A549 (cell line): ENCODE data around the gene CHIT1.

Experiments
- CHD2 ChIP-seq: fragments of 150-350 bp; IDR thresholded peaks from 2 replicates; pipeline ENCODE4 v1.6.1; 2014; ENCODE audit warnings: low read length; ENCODE audit not compliant: partially characterized antibody
- GATA3 ChIP-seq: IDR thresholded peaks from 2 replicates; pipeline ENCODE4 v1.6.1; 2012; ENCODE audit warnings: borderline replicate concordance
- JUNB ChIP-seq: fragments of >200 bp; sonication (Bioruptor Twin); formaldehyde crosslinking; IDR thresholded peaks from 2 replicates; pipeline ENCODE4 v1.6.1; 2016
- KDM5A ChIP-seq: fragments of 200-600 bp; sonication (generic); IDR thresholded peaks from 2 replicates; pipeline ENCODE4 v1.6.1; 2016; ENCODE audit warnings: antibody characterized with exemption, mild to moderate bottlenecking
- MYC ChIP-seq: IDR thresholded peaks from 2 replicates; pipeline ENCODE4 v1.6.1; 2012; ENCODE audit warnings: mild to moderate bottlenecking, inconsistent platforms, low read length, improper control_type of control experiment, borderline replicate concordance
- NR3C1 ChIP-seq: fragments of >200 bp; sonication (Bioruptor Twin); formaldehyde crosslinking; IDR thresholded peaks from 3 replicates; pipeline ENCODE4 v1.6.1; 2017
- POLR2A ChIP-seq: IDR thresholded peaks from 2 replicates; pipeline ENCODE4 v1.6.1; 2012; ENCODE audit warnings: mild to moderate bottlenecking, low read length
- POLR2AphosphoS2 ChIP-seq: conservative IDR thresholded peaks from 2 replicates; pipeline ENCODE4 v1.6.1; 2012; ENCODE audit warnings: low read length, improper control_type of control experiment, inconsistent platforms
- TF ChIP-seq, protein P1 (sequence below): fragments of 200-600 bp; sonication (generic); IDR thresholded peaks from 2 replicates; pipeline ENCODE4 v1.6.1; 2016; ENCODE audit warnings: antibody characterized with exemption, mild to moderate bottlenecking, moderate library complexity
- TF ChIP-seq, protein P2 (sequence below): fragments of >200 bp; sonication (Bioruptor Twin); formaldehyde crosslinking; IDR thresholded peaks from 3 replicates; pipeline ENCODE4 v1.5.1; 2016
- TF ChIP-seq, protein P3 (sequence below): fragments of 450-650 bp; IDR thresholded peaks from 2 replicates; pipeline ENCODE4 v1.6.1; 2014; ENCODE audit warnings: antibody characterized with exemption

DNA sequence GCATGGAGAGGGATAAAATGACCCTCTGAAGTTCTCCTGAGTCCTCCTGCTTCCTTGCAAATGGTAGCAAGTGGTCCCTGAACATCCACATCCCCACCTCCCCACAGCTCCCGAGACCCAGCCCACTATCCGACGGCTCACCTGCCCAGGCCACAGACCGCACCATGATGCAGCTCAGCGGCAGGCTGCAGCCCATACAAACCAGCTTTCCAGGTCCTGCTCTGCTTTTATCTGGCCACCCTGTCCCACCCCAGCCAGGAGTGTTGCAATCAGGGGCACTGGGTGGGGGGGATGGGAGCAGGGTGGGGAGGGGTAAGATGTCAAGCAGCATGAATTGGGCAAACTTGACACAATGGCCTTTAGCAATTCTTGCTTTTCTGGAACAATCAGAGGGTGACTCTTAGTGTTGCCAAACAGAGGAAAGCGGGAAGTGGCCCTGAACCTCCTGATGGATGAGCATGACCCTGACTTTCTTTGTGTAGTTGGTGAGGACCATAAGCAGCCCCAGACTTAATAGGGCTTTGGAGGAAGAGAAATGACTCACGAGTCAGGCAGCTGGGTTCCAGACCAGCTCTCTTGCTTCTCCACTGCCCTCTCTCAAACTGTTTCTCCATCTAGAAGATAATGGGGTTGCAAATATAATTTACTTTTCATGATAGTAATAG, at the start of gene CHIT1:
- no peak for TF ChIP-seq POLR2AphosphoS2
- TF ChIP-seq, protein P1, sequence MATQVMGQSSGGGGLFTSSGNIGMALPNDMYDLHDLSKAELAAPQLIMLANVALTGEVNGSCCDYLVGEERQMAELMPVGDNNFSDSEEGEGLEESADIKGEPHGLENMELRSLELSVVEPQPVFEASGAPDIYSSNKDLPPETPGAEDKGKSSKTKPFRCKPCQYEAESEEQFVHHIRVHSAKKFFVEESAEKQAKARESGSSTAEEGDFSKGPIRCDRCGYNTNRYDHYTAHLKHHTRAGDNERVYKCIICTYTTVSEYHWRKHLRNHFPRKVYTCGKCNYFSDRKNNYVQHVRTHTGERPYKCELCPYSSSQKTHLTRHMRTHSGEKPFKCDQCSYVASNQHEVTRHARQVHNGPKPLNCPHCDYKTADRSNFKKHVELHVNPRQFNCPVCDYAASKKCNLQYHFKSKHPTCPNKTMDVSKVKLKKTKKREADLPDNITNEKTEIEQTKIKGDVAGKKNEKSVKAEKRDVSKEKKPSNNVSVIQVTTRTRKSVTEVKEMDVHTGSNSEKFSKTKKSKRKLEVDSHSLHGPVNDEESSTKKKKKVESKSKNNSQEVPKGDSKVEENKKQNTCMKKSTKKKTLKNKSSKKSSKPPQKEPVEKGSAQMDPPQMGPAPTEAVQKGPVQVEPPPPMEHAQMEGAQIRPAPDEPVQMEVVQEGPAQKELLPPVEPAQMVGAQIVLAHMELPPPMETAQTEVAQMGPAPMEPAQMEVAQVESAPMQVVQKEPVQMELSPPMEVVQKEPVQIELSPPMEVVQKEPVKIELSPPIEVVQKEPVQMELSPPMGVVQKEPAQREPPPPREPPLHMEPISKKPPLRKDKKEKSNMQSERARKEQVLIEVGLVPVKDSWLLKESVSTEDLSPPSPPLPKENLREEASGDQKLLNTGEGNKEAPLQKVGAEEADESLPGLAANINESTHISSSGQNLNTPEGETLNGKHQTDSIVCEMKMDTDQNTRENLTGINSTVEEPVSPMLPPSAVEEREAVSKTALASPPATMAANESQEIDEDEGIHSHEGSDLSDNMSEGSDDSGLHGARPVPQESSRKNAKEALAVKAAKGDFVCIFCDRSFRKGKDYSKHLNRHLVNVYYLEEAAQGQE, result no peak
- TF ChIP-seq POLR2A, result no peak
- no peak for TF ChIP-seq MYC
- TF ChIP-seq, protein P2, sequence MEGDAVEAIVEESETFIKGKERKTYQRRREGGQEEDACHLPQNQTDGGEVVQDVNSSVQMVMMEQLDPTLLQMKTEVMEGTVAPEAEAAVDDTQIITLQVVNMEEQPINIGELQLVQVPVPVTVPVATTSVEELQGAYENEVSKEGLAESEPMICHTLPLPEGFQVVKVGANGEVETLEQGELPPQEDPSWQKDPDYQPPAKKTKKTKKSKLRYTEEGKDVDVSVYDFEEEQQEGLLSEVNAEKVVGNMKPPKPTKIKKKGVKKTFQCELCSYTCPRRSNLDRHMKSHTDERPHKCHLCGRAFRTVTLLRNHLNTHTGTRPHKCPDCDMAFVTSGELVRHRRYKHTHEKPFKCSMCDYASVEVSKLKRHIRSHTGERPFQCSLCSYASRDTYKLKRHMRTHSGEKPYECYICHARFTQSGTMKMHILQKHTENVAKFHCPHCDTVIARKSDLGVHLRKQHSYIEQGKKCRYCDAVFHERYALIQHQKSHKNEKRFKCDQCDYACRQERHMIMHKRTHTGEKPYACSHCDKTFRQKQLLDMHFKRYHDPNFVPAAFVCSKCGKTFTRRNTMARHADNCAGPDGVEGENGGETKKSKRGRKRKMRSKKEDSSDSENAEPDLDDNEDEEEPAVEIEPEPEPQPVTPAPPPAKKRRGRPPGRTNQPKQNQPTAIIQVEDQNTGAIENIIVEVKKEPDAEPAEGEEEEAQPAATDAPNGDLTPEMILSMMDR, result no peak
- no peak for TF ChIP-seq CHD2
- TF ChIP-seq KDM5A, result no peak
- no peak for TF ChIP-seq NR3C1
- TF ChIP-seq GATA3, result no peak
- TF ChIP-seq JUNB, result no peak
- TF ChIP-seq, protein P3, sequence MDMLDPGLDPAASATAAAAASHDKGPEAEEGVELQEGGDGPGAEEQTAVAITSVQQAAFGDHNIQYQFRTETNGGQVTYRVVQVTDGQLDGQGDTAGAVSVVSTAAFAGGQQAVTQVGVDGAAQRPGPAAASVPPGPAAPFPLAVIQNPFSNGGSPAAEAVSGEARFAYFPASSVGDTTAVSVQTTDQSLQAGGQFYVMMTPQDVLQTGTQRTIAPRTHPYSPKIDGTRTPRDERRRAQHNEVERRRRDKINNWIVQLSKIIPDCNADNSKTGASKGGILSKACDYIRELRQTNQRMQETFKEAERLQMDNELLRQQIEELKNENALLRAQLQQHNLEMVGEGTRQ, result no peak
